ENCODE results near the gene SEC14L2.
A peak's percentile ranks its signal among the peaks of the same experiment; 100 is the strongest.

The SEC14L2 gene

DNA sequence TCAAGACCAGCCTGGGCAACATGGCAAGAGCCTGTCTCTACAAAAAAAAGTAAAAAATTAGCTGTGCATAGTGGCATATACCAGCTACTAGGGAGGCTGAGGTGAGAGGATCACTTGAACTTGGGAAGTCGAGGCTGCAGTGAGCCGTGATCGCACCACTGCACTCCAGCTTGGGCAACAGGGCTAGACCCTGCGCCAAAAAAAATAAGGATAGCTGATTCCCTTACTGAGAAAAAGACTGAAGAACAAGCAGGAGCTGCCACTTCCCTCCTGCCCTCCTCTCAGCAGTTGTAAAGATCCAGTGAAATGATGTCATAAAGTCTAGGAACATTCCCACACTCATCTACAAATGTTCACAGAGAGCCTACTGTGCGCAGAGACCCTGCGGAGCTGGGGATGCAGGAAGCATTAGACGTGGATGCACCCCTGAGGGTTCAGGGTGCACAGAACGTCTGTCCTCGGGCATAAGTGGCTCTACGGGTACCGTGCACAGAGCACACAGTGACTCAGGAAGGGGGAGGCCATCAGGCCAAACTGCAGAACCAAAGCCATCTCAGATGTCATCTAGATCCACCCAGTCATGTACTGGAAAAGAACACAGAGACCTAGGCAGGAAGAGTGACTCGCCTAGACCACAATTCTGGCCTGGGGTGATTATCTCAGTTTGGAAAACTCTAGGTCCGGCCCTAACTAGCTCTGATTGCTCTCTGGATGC is 11.7 kb downstream of the SEC14L2 start:
- no peak for DNase-seq

- DNase-seq, result no peak
Observed at GRCh38 chr22:30411780-30412179, 15.0 kb downstream of the SEC14L2 start.

DNA sequence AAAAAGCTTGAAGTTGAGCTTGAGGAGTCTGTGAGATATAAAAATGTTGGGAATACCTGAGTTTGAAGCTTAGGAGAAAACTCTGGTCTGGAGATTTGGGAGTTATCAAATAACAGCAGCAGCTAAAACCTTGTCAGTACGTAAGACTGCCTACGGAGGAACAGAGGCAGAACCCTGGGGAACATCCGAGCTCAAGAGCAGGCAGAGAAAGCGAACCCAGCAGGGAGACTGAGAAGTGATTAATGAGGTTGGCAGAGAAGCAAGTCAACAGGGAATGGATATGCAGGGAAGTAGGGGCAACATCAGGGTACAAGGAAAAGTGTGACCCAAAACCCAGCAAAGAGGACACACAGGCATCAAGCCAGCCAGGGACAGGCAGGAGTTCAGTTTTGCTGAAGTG is 16.2 kb downstream of the SEC14L2 start:
- DNase-seq, result no peak

DNA sequence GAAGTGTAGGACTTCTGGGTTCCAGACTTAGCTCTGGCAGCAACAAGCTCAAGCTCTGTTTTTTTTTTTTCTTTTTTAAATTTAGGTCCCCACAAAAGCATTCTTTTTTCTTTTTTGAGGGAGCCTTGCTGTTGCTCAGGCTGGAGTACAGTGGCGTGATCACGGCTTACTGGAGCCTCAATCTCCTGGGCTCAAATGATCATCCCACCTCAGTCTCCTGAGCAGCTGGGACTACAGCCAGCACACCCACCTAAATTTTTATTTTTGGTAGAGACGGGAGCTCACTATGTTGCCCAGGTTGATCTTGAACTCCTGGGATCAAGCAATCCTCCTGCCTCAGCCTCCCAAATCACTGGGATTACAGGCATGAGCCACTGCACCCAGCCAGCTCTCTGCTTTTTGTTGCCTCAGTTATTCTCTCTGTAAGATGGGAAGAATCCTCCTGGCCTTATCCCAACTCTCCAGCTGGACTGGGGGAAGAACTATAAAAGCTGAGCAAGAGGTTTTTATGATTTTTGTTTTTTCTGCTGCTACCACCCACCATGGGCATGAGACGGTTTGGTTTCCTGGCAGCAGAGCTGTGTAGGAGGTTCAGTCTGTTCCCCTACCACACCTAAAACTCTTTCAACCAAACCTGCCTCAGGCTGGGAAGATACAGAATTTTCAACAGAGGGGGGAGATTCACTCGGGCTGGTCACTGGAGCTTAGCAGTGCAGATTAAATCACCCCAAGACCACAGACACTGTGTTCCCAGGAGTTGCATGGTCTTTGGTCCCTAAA is 17.1 kb downstream of the SEC14L2 start:
- no peak for DNase-seq

DNA sequence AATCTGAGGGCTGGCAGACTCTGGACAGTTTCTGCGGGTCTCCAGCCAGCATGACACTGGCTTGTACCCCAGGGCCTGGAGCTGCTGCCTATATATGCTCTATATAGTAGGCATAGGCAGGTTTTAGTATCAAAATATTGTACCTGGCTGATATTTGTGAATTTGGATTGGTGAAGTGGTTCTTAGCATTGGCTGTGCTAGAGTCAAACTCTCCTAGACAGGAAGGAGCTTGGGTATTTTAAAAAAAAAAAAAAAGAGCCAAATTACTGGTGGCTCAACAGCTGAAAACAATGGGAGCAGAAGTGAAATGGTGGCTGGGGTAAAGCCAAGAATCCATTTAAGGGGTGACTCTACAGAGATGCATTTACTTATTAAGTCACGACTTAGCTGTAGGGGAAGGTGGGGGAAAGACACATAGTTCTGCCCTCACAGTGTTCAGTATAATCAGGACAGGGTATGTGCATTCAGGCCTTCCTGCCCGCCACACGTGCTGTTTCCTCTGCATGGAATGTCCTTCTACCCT is 17.8 kb downstream of the SEC14L2 start:
- DNase-seq, result no peak

- DNase-seq, result no peak
Observed at GRCh38 chr22:30416403-30416802, 19.6 kb downstream of the SEC14L2 start.

- no peak for DNase-seq
Observed at GRCh38 chr22:30416837-30417236, 20.0 kb downstream of the SEC14L2 start.

- no peak for DNase-seq
Observed at GRCh38 chr22:30420347-30421125, 23.7 kb downstream of the SEC14L2 start.

DNA sequence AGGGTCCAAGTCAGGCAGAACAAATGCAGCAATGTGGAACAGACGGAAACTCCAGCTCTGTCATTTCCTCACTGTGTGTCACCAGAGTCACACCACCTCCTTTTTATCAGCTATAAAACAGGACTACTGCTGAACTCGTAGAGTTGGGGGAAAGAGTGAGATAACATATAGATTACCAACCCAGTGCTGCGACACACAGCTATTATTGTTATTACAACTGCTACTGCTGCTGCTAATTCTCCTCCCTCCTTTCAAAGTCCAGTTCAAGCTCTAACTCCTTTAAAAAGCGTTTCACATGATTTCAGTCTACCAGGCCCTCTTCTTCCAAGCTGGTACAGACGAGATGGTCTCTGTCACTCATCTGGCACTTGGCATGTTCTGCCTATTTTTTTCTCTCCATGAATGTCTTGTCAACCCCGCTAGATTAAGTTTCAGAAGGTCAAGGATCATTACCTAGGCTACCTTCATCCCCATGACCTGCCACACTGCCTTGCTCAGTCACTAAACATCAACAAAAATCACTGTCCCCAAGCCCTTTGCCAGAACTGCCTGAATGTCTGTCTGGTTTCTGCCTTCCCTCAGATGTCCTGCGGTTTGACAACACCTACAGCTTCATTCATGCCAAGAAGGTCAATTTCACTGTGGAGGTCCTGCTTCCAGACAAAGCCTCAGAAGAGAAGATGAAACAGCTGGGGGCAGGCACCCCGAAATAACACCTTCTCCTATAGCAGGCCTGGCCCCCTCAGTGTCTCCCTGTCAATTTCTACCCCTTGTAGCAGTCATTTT is 25.1 kb downstream of the SEC14L2 start:
- DNase-seq, result no peak

DNA sequence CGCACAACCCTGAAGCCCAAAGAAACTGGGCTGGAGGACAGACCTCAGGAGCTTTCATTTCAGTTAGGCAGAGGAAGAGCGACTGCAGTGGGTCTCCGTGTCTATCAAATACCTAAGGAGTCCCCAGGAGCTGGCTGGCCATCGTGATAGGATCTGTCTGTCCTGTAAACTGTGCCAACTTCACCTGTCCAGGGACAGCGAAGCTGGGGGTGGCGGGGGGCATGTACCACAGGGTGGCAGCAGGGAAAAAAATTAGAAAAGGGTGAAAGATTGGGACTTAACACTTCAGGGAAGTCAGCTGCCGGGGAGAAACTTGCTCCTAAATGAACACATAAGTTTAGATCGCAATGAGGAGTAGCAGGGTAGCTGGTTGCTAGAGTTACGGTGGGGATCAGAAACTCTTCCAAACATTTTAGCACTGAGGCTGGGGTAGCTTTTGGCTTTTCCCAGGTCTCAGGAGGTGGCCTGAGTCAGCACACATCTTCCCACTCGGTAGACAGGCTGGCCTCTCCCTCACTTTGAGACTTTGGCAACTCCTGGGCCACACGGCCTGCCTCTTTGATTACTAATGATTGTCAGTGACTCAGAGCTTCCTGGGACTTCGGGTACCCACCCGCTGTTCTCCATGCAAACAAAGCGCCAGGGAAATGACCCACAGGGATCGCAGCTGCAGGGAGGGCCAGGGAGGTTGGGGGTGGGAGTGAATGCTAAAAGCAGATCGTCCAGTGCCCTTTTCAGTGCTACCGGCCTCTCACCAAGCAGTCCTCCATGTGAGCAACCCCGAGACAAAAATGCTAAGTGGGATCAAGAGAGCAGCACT is 25.9 kb downstream of the SEC14L2 start:
- no peak for DNase-seq

- DNase-seq, result peak in 1 of 4 experiments; percentile 19
Observed at GRCh38 chr22:30423301-30423958, 26.6 kb downstream of the SEC14L2 start.

GRCh38 chr22:30423959-30424533 is 27.2 kb downstream of the SEC14L2 start:
- peak; percentile 90 to 97 (median 94) for DNase-seq

DNA sequence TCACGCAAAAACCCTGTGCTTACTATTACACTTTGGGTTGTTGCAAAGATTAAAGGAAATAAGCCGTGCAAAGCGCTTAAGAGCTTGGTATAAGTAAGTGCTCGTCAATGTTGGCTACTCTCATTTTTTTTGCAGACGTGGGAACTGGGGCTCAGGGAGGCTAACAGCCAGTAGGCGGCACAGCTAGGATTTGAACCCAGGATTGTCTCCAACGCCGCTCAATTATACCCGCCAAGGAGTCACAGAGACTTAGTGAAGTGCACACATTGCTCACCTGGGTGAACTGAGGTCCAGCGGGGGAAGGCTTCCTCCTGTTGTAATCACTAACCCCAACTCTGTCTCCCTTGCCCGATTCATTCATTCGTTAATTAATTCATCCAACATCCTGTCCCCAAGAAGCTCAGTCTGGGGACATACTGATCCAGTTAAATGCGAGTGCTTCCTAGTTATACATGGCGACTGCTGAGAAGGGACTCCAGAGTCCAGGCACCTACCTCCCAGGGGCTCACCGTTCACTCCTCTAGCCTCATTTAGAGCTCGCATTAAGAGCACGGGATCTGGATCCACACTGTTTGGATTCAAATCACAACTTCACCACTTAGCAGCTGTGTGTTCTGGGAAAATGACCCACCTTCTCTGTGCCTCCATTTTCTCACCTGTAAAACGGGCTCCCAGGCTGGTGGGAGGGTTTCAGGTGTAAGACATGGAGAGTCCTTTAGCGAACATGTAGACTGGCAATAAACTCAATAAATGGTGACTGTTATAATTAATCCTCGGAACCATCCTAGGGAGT is 27.9 kb downstream of the SEC14L2 start:
- DNase-seq, result no peak

- no peak for DNase-seq
Observed at GRCh38 chr22:30425327-30425615, 28.5 kb downstream of the SEC14L2 start.

DNA sequence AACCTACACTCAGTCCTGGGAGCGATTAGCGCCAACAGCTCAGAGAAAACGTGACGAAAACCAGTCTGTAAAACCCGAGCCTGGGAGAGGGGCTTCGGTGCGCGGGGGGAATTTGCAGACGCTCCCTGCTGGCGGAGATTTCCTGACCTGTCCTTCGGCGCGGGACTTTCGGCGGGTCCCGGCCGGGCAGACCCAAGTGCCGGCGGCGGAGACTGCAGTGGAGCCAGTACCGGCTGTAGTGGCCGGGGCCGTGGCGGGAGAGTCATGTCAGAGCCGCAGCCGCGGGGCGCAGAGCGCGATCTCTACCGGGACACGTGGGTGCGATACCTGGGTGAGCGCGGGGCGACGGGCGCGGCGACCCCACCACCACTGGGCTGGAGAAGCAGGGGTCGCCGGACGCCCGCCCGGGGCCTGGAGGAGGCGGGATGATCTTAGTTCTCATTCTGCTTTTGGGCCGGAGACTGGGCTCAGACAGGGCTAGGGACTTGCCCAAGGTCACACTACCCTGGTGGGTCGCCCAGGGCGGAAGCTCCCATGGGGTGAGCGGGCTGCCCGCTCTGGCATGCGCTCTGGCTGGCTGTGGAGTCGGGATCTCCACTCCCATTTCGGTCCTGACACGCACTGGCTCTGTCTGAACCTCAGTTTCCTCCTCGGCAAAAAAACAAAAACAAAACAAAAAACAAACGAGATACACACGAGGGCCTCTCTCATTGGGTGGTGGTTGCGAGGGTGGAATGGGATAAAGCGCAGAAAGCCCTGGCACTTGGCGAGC is 29.0 kb downstream of the SEC14L2 start, which contains the start of gene MTFP1:
MTFP1 (plus strand) TSS at position 153 of the 772 bp plus-strand sequence; CDS start at position 265, 112 bp downstream.
- DNase-seq, result peak in 2 of 4 experiments; percentile 34 to 38

GRCh38 chr22:30426388-30427353 is 29.9 kb downstream of the SEC14L2 start:
- DNase-seq, result peak; percentile 57 to 79 (median 66)

- DNase-seq, result no peak
Observed at GRCh38 chr22:30427871-30428270, 31.1 kb downstream of the SEC14L2 start.

DNA sequence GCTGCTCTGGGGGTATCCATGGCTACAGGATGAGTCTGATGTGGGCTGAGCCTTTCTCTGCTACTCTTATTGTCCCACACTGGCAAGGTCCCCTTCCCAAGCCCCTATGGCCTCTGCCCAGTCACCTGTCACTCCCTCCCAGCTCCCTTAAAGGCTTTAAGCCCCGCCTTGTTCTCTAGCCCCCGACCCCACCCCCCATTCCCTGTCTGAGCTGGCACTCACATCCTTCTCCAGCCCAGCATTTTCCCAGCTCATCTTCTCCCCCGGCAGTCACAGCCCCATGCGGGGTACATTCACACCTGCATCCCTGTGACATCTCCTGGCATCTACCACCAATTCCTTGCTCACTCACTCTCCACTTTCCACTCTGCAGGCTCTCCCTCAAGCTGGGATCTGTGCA is 33.1 kb downstream of the SEC14L2 start:
- no peak for DNase-seq

All from activated CD4-positive, CD25-positive, alpha-beta regulatory T cell (primary cell).